KBM-7 (cell line): Measurements from ENCODE around the gene TP63.
"Not testable (repeated sequence)": the region's sequence is repeated elsewhere in the genome, so short reads cannot be mapped to it uniquely, and the experiment has no call there.

ENCODE experiments used
- DNase-seq: peaks from one replicate; pipeline ENCODE4 v3.0.0-alpha.2; 2015
- in situ Hi-C: fragments of 300-500 bp; cut with MboI; formaldehyde crosslinking; loops from 2 replicates; pipeline ENCODE4 v1.14.3; 2020; ENCODE audit warnings: low sequenced_read_pairs, low pct_unique_long_range_greater_than_20kb, mixed read lengths

The TP63 gene

DNA sequence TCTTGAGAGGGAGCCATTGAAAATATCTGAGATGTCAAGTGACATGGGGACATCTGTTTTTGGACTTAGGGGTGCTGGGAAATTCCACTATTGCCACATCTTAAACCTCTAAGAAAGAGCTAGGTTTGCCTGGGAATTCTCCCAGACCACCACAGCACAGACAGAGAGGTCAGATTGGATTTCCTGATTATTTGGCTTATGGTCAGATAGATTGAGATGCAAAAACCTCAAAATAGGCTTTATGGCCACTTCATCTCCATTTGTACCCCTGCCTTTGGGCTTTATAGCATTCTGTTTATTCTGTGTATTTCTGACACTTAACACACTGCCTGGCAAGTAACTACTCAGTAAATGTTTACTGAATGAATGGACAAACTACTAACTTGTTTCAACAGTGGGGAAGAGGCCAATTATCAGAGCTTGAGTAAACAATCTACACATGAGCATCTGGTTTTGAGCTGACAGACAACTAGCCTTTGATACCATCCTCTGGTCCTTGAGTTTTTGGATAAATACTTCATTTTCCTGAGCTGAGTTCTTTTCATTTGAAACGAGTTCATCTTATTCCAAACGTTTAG lies 81.8 kb downstream of the TP63 start:
- in situ Hi-C loops: no loop called here
- no peak for DNase-seq

DNA sequence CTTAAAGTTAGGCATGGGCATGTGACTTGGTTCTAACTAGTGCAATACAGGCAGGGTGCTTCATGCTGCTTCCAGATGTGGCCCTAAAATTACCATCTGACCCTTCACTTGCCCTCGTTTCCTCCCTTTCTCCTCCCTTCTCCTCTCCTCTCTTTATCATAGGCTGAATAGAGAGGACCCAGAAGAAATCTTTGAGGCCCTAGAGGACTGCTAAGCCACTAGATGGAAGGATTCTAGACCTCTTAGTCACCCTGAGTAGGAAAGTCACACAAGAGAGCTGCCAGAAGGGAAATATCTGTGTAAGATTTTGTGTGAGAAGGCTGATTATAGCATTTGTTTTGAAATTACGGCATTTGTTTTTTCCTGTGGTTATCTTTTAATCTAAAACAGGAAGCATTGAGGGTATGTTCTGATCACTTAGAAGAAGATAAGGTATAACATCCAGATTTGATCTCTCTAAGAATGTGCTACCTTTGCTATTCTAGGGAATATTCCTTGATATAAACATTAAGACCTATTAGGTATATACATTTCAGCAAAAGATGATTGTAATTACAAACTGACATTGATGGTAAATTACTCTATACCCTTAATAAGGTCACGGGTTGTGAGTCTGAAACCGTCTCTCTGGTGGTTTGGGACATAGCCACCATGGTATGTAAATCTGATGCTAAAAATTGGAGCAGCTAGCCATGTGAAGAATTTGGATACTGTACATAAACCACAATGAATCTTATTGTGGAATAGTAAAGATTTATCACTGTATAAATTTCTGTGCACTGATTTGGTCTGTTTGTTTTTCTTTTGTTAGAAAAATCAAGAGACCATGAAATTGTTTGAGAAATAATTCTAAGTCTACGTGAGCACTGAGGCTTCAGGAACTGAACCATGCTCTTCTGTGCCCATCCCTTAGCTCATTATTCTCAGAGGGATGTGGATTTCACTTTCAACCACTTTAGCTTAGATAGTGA lies 84.1 kb downstream of the TP63 start:
- DNase-seq: no peak
- in situ Hi-C loops: no loop called here

DNA sequence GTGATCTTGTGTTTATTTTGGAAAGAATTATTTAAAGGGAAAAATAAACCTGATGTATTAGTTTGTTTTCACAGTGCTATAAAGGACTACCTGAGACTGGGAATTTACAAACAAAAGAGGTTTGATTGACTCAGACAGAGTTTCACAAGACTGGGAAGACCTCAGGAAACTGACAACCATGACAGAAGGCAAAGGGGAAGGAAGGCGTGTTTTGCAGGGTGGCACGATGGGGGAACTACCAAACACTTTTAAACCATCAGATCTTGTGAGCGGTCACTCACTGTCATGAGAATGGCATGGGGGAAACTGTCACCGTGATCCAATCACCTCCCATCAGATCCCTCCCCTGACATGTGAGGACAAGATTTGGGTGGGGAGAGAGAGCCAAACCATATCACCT lies 87.0 kb downstream of the TP63 start:
- in situ Hi-C loops: no loop called here
- DNase-seq: no peak

DNA sequence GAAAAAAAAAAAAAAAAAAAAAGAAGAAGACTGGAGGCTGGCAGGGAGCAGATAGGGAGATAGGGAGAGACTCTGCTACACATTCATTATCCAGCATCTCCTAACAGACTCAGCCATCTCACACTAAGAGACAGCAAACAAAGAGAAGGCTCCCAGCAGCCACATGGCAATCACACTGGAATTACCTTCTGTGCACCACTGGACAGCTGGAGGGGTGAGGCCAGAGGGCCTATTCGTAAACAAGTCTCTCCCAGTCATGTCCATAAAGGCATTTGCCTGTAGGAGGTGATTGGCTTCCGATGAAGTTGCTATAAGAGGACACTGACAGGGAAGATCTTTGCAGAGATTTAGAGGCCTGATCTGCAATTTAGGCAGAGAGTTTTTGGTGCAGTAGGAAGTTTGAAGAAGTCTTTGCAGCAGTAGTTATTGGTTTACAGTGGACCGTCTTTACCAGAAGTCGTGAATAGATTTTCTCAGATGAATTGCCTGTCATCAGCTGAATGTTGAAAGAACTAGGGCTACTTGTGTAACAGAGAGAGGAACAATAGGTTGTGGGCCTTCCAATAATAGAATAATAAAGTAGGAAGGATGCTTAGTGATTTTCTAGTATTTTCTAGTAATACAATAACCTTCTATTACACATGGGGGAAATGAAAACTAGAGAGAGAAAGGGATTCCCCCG lies 89.7 kb downstream of the TP63 start:
- in situ Hi-C loops: no loop called here
- no peak for DNase-seq

DNA sequence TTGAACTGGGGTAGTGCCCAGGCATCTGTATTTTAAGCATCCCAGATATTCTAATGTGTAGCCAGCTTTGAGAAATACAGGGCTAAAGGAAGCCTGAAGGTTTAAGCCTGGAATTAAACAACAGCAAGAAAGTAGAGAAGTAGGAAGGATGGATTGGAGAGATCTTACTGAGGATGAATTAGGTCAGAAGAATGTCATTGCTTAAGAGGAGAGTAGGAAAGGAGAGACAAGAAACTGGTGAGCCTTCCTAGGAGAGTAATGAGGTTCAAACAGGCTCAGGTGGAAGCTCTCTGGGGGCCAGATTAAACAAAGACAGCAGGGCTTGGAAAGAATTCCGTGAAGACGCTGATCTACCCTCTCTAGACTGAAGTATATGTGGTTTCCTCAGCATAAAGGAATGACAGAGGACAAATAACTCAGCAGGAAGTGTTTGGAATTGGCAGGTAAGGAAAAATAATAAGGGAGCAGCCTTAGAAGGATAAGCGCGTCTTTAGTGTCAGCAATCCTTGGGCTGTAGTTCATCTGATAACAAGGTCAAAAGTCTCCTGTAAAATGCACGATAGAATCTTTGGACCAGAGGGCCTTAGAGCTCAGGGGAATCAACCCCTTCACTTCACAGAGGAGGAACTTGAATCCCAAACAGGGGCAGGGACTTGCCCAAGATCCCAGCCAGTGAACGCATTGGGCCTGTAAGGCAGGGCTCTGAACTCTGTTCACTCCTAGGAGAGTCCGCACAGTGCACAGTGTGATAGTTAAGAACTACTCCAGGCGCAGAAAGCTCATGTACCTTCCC lies 90.9 kb downstream of the TP63 start:
- in situ Hi-C loops: no loop called here
- no peak for DNase-seq

DNA sequence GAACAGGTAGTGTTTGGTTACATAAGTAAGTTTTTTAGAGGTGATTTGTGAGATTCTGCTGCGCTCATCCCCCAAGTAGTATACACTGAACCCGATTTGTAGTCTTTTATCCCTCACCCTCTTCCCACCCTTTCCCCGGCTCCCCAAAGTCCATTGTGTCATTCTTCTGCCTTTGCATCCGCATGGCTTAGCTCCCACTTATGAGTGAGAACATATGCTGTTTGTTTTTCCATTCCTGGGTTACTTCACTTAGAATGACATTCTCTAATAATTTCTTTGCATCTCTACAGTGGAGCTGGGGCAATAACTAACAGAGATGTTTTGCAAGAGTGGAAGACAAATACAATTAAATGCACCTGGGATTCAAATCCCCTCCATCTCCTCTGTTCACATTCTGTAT lies 93.2 kb downstream of the TP63 start:
- in situ Hi-C loops: no loop called here
- no peak for DNase-seq

DNA sequence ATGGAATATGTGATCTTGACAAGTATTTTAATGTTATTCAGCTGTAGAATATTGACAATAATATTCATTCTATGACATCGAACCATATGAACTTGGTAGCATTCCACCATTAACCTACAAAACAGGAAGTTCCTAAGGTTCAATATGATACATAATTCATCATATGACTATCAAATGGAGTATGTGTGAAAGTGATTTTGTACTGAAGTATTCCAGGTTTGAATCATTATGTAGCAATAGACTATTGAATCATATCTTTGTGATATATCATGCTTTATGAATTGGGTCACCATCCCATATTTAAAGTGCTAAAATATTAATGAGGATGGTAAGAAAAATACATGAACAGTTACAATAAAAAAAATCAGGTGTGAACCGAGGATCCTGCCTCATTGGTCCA lies 95.1 kb downstream of the TP63 start:
- in situ Hi-C loops: no loop called here
- no peak for DNase-seq

DNA sequence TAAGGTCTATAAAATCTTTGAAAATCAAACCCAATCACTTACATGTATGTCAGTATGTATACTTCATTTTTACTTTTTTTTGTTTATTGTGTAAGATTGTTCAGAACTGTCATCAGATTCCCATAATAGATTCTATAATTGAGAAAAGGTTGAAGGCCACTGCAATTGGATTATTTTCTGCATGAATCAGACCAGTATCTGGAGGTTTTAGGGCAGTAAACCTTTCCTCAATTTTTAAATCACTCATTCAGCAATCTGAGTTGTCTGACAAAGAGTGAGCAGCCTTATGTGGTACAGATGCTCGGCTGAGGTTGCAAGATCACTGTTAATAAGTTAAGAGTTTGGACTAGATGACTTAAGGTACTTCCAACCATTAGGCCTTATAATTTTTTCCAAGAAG lies 96.0 kb downstream of the TP63 start:
- in situ Hi-C loops: no loop called here

DNA sequence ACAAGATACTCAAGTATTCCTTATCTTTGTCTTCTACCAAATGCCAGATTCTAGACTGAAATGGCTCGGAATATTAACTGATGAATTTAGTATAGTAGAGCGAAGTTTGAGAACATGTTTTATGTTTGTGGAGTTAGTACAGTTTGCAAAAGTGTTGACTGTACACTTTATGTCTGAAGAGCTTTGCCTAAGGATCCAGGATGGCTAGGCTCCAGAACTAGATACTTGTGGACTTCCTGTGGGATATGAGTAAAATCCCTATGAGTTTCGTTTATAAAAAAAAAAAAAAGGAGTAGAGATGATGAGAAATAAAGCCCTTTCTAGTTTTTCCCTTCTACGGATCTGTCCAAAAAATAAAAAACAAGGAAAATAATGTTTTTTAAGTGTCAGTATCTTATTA lies 96.7 kb downstream of the TP63 start:
- no peak for DNase-seq

More for the DNA sequence above, 96.0 kb downstream of the TP63 start:
- no peak for DNase-seq

DNA sequence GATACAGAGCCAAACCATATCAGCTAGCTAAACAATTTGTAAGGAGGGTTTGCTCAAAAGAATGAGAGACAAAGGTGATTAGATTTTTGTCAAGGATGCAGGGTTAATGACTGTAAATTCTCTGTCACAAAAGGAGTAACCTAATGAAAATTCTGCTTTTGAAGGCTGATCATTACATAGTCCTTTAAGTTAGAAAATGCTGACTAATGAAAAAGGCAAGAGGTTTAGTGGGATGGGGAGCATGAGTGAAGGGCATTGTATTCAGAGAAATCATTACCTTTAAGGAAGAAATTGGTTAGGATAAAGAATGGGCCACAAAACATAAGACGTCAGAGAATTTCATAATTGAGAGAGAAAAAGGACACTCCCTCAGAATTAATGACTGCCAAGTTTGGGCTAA lies 97.7 kb downstream of the TP63 start:
- DNase-seq: no peak
- in situ Hi-C loops: no loop called here

More for the DNA sequence above, 96.7 kb downstream of the TP63 start:
- in situ Hi-C loops: no loop called here

DNA sequence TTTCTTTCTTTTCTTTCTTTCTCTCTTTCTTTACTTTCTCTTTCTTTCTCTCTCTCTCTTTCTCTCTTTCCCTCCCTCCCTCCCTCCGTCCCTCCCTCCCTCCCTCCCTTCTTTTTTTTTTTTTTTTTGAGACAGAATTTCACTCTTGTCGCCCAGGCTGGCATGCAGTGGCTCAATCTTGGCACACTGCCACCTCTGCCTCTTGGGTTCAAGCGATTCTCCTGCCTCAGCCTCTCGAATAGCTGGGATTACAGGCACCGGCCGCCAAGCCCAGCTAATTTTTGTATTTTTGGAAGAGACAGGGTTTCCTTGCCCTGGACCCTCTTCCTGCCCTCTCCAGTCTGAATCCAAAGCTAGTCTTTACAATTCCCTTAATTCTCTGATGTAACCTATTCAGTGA lies 102.9 kb downstream of the TP63 start:
- in situ Hi-C loops: no loop called here
- no peak for DNase-seq

DNA sequence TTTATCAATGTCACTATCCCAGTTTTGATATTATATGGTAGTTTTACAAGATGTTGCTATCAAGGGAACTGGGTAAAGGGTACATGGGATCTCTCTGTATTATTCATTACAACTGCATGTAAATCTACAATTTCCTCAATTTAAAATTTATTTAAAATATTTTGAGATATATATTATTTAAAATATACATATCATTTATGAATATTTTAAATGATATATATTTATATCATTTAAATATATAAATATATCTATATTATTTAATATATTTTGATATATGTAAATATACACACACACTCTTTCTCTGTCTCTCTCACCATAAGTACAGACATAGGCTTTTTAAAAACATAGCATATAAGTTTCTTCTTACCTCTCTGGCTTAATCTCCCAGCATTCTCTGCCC lies 104.7 kb downstream of the TP63 start:
- in situ Hi-C loops: no loop called here
- no peak for DNase-seq

DNA sequence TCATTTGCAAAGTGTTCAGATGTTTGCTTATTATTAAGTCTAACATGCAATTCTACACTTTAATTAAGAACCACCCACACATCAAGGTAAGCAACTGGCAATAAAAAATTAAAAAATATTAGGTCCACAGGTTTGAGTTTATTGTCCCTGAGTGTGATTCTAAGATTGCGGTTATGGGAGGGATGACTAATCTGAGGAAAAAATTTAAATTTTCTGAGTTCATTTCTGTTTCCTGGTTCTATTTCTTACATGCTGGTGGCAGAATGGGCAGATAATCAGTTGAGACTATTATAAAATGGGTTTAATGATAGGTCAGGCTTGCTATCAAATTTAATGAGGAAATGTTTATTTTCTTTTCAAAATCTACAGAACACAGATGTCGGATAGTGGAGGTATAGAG lies 105.9 kb downstream of the TP63 start:
- in situ Hi-C loops: no loop called here
- no peak for DNase-seq

DNA sequence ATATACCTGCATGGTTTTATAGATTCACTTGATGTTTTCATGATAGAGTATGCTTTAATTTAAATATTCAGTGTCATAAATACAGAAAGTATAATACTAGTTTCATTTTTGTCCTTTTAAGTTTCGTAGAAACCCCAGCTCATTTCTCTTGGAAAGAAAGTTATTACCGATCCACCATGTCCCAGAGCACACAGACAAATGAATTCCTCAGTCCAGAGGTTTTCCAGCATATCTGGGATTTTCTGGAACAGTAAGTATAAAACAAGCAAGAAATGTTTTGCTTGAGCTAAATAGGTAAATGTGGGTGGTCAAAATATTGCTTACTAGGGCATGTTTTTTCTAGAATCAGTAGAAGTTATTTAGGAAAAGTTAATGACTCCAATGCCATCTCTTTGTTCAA lies 106.4 kb downstream of the TP63 start:
- in situ Hi-C loops: no loop called here
- DNase-seq: no peak

DNA sequence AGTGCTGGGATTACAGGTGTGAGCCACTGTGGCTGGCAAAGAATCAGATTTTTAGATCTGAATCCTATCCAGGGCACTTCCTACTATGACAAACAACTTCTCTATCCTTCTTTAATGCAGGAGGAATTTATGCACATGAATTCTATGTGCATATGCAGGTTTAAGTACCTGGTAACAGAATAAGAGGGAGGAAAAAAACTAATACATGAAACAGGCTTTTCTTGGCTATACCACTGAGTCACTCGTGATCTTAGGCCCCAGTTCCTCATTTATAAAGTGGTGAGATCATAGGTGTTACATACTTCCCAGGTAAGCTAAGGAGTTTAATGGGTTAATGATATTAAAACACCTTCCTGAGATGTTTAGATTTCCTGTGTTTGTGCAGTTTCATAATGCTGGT lies 108.2 kb downstream of the TP63 start:
- no peak for DNase-seq
- in situ Hi-C loops: no loop called here

DNA sequence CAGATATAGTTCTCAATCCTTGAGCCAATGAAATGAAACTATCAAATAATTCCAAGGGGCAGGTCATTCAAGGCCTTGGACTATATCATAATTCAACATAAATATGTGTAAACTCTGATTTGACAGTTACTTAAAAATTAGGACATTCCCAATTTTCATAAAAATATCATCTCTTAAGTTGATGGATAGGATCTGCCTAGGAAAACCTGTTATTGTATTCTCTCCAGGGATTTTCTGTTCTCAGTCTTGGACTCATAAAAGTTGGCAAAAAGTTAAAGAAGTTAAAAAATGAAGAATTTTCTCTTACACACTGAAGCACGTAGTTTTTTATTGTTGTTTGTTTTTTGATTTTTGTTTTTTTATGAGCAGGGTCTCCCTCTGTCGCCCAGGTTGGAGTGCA lies 109.0 kb downstream of the TP63 start:
- DNase-seq: no peak
- in situ Hi-C loops: no loop called here

DNA sequence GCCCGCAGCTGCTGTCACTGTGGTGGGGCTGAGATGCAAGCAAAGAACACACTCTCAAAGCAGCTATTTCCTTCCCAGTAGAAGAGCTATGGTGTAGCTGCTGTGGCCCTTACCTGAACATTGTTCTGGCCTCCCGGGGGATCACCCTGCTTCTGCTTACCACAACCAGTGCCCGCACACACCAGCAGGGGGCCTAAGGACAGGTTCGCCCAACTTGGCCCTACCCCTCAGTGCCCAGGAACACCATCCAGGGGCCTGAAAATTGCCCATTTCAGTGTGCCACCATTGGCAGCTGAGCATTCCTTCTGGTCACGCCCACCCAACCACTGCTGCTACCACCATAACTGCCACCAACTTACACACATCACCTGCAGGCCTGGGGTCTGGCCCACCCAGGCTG lies 113.0 kb downstream of the TP63 start:
- in situ Hi-C loops: no loop called here
- no peak for DNase-seq

DNA sequence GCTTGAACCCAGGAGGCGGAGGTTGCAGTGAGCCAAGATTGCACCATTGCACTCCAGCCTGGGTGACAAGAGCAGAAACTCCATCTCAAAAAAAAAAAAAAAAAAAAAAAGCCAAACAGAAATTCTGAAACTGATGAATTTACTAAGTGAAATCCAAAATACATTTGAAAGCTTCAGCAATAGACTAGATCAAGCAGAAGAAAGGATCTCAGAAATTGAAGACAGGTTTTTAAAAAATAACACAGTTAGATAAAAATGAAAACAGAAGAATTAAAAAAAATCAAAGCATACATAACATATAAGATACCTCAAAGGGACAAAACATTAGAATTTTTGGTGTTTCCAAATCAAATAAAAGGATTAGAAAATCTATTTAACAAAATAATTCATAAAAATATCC lies 114.4 kb downstream of the TP63 start:
- no peak for DNase-seq
- in situ Hi-C loops: no loop called here

DNA sequence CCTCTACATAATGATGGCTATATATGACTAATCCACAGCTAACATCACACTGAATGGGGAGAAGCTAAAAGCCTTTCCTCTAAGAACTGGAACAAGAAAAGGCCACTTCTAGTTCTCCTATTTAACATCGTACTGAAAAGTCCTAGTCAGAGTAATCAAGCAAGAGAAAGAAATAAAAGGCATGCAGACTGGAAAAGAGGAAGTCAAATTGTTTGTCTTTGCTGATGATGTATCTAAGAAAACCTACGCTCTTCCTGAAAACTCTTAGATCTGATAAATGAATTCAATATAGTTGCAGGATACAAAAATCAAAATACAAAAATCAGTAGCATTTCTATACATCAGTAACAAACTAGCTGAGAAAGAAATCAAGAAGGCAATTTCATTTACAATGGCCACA lies 116.9 kb downstream of the TP63 start:
- peak; percentile 5 for DNase-seq
- in situ Hi-C loops: no loop called here

DNA sequence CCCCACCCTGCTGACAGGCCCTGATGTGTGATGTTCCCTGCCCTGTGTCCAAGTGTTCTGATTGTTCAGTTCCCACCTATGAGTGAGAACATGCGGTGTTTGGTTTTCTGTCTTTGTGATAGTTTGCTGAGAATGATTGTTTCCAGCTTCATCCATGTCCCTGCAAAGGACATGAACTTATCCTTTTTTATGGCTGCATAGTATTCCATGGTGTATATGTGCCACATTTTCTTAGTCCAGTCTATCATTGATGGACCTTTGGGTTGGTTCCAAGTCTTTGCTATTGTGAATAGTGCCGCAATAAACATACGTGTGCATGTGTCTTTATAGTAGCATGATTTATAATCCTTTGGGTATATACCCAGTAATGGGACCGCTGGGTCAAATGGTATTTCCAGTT lies 119.8 kb downstream of the TP63 start:
- in situ Hi-C loops, DNase-seq: not testable (repeated sequence)
